ENCODE data around the gene CCDC136.

CCDC136 gene

DNA sequence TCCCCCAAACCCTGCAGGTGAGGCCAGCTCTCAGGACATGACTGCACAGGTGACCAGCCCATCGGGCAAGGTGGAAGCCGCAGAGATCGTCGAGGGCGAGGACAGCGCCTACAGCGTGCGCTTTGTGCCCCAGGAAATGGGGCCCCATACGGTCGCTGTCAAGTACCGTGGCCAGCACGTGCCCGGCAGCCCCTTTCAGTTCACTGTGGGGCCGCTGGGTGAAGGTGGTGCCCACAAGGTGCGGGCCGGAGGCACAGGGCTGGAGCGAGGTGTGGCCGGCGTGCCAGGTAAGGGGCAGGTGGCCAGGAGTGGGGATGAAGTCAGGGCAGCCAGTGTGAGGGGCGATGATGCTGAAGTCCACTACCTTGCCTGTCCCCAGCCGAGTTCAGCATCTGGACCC, 62.6 kb downstream of the CCDC136 start:
- TF ChIP-seq, protein P1, sequence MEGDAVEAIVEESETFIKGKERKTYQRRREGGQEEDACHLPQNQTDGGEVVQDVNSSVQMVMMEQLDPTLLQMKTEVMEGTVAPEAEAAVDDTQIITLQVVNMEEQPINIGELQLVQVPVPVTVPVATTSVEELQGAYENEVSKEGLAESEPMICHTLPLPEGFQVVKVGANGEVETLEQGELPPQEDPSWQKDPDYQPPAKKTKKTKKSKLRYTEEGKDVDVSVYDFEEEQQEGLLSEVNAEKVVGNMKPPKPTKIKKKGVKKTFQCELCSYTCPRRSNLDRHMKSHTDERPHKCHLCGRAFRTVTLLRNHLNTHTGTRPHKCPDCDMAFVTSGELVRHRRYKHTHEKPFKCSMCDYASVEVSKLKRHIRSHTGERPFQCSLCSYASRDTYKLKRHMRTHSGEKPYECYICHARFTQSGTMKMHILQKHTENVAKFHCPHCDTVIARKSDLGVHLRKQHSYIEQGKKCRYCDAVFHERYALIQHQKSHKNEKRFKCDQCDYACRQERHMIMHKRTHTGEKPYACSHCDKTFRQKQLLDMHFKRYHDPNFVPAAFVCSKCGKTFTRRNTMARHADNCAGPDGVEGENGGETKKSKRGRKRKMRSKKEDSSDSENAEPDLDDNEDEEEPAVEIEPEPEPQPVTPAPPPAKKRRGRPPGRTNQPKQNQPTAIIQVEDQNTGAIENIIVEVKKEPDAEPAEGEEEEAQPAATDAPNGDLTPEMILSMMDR (IDR thresholded peaks at IDR 0.05; ENCODE audit: extremely low read depth, insufficient read depth, missing control alignments), result no peak
- in situ Hi-C loops (cut with MboI; ENCODE audit: low pct_unique_long_range_greater_than_20kb, low sequenced_read_pairs, unreplicated experiment), result no loop called here
- DNase-seq (ENCODE audit: low spot score), result no peak

DNA sequence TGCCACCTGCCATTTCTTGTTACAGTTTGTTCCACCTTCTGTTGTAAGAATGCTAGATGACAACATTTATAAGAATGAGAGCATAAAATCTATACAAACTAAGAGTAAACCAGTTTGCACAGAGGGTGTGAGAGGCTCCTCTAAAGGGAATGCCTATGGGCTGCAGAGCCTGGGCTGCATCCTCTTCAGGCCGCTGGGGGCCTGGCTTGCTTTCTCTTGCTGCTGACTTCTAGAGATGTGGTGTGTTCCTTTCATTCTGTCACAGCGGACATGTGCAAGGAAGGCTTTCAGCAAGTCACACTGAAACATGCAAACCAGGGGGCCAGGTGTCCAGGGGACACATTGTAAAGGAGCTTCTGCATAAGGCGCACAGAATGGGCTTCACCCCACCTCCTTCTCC, 63.8 kb downstream of the CCDC136 start:
- in situ Hi-C loops (cut with MboI; ENCODE audit: low pct_unique_long_range_greater_than_20kb, low sequenced_read_pairs, unreplicated experiment), result no loop called here
- TF ChIP-seq, protein P1 (IDR thresholded peaks at IDR 0.05; ENCODE audit: extremely low read depth, insufficient read depth, missing control alignments), result no peak
- DNase-seq (ENCODE audit: low spot score), result no peak

DNA sequence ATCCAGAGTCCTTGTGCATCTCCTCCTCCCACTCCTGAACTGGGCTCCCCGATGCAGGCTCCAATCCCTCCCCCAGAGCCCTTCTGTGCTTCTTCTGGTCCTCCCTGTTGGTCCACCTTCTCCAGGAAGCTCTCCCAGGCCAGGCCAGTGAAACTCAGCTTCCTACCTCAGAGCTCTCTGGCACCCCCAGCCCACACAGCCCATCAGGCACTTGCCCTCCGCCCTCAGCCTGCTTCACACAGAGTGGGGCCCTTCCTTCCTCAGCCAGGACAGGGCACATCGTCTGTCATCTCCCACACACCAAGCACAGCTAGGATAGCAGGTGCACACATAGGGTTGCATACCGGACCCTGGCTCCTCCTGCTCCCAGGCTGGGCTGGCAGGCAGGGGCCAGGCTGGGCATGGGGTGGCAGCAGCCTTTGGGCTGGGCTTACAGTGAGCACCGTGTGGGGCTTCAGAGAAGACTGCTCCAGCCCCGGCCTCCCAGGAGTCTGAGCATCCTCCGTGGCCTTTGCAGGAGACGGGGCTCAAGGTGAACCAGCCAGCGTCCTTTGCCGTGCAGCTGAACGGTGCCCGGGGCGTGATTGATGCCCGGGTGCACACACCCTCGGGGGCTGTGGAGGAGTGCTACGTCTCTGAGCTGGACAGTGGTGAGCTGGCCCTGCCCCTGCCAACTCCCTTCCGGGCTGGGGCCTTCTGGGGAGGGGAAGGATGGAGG, 64.4 kb downstream of the CCDC136 start:
- in situ Hi-C loops (cut with MboI; ENCODE audit: low pct_unique_long_range_greater_than_20kb, low sequenced_read_pairs, unreplicated experiment), result no loop called here
- TF ChIP-seq, protein P1 (IDR thresholded peaks at IDR 0.05; ENCODE audit: extremely low read depth, insufficient read depth, missing control alignments), result no peak
- DNase-seq (ENCODE audit: low spot score), result no peak

DNA sequence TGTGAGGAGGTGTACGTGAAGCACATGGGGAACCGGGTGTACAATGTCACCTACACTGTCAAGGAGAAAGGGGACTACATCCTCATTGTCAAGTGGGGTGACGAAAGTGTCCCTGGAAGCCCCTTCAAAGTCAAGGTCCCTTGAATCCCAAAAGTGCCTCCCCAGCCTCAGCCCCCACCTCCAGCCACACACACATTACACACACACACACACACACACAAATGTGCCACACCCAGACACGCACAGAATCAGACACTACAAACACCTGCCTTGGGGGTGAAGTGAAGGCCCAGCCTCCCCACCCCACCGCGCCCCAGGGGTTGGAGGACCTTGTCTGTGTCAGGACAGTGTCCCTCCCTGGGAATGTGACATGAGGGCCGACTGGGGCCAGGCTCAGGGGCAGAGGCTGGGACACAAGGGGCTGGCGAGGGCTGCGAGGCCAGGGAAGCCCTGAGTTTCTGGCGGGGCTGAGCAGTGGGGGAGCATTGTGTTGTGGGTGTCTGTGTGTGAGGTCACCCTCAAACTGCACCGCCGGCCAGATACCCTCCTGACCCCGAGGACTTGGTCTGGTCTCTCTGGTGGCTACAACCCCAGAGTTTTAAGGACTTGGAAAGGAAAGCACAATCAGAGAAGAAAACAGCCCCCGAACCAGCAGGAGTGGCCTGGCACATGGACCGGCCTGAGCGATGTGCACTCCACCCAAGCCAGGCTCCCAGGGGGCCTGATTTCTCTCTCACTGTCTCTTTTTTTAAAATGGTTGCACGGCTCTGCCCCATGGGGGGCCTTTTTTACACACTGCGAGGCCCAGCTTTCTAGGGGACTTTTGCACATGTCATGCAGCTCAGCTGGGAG, 66.8 kb downstream of the CCDC136 start:
- no peak for DNase-seq (ENCODE audit: low spot score)
- in situ Hi-C loops (cut with MboI; ENCODE audit: low pct_unique_long_range_greater_than_20kb, low sequenced_read_pairs, unreplicated experiment), result no loop called here
- TF ChIP-seq, protein P1 (IDR thresholded peaks at IDR 0.05; ENCODE audit: extremely low read depth, insufficient read depth, missing control alignments), result no peak

DNA sequence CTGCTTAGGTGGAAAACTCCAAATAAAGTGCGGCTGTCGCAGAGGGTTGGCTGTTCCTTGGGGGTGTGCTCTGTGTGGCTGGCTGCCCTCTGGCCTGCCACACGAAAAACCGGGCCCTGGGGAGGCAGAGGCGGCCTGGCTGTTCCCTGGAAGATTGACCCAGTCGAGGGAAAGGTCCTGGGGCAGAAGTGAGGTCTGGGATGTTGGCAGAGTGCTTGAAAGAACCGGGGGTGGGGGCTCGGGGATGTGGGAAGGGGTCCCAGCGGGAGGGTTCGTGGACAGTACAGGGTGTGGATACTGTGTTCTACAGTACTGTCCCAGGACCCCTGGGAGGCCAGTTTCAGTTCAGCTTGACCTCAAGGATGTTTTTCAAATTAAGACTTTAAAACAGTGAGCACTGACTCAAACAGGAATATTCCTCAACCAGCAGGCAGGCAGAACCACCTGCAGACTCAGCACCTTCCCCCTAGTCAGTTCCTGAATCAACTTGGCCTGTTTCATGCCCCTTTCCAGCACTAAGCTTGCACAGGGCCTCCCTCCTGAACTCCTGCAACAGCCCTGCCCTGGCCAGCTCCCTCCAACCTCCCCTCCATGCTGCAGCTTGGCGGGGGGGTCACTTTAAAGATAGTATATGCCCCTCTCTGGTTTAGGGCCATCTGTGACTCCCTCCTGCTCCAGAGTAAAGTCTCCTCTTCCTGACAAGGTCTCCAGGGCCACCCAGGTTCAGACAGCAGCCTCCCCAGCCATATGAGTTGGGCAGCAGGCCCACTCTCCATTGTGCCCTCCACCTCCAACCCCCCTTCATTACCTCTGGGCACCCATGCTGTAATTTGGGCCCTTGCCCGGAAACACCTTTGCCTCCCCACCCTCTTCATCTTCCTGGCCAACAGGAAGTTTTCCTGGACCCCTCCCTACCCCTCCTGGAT, 67.7 kb downstream of the CCDC136 start:
- in situ Hi-C loops (cut with MboI; ENCODE audit: low pct_unique_long_range_greater_than_20kb, low sequenced_read_pairs, unreplicated experiment), result no loop called here
- DNase-seq (ENCODE audit: low spot score), result no peak
- TF ChIP-seq, protein P1 (IDR thresholded peaks at IDR 0.05; ENCODE audit: extremely low read depth, insufficient read depth, missing control alignments), result no peak
